Activated T-cell treated with anti-CD3 and anti-CD28 coated beads for 24 hours (primary cell): ENCODE data around the gene SORCS2.

ENCODE experiments used
- DNase-seq: peaks from one replicate; pipeline ENCODE4 v3.0.0-alpha.2; 2020; ENCODE audit warnings: low read depth

Gene SORCS2

GRCh38 chr4:7393601-7394575 lies 201.6 kb downstream of the SORCS2 start:
- DNase-seq = no peak

- DNase-seq = no peak
Measured at GRCh38 chr4:7394681-7395451, 202.5 kb downstream of the SORCS2 start.

GRCh38 chr4:7395645-7396044 lies 203.3 kb downstream of the SORCS2 start:
- DNase-seq = no peak

- no peak for DNase-seq
Measured at GRCh38 chr4:7396186-7396910, 204.0 kb downstream of the SORCS2 start.

GRCh38 chr4:7397206-7398103 lies 205.1 kb downstream of the SORCS2 start:
- DNase-seq = no peak

- no peak for DNase-seq
Measured at GRCh38 chr4:7398104-7398423, 205.7 kb downstream of the SORCS2 start.

GRCh38 chr4:7398788-7399439 lies 206.6 kb downstream of the SORCS2 start:
- no peak for DNase-seq

GRCh38 chr4:7399440-7400234 lies 207.3 kb downstream of the SORCS2 start:
- DNase-seq = no peak

GRCh38 chr4:7400671-7401298 lies 208.4 kb downstream of the SORCS2 start:
- no peak for DNase-seq

- no peak for DNase-seq
Measured at GRCh38 chr4:7402526-7402925, 210.2 kb downstream of the SORCS2 start.

- no peak for DNase-seq
Measured at GRCh38 chr4:7403001-7403400, 210.7 kb downstream of the SORCS2 start.

- no peak for DNase-seq
Measured at GRCh38 chr4:7408166-7408565, 215.8 kb downstream of the SORCS2 start.

- no peak for DNase-seq
Measured at GRCh38 chr4:7410446-7410845, 218.1 kb downstream of the SORCS2 start.

GRCh38 chr4:7411491-7411890 lies 219.2 kb downstream of the SORCS2 start:
- no peak for DNase-seq

- no peak for DNase-seq
Measured at GRCh38 chr4:7411896-7412553, 219.7 kb downstream of the SORCS2 start.

GRCh38 chr4:7412554-7412912 lies 220.2 kb downstream of the SORCS2 start:
- no peak for DNase-seq

GRCh38 chr4:7414046-7414445 lies 221.7 kb downstream of the SORCS2 start:
- no peak for DNase-seq

GRCh38 chr4:7414736-7415510 lies 222.6 kb downstream of the SORCS2 start:
- no peak for DNase-seq
